IMR-90 (cell line): ENCODE measurements around the gene RLF. TPM values are rescaled to one million over a fixed set of nuclear protein-coding genes. Genes with fewer than 3 reads are reported as not detected.

Experiments
- ATAC-seq: fragments of 200-7000 bp; cut with Tn5 transposase; 2 replicates; pipeline ENCODE4 v1.9.1; 2020; ENCODE audit warnings: low read depth, mild to moderate bottlenecking, moderate library complexity
- BruUV-seq: library from RNA; stranded (reverse); fragments of 400-500 nt; replicated peaks from 2 replicates; lab custom pipeline; 2021; lab: Mats Ljungman, UMichigan
- CTCF ChIA-PET: fragments of 300-600 bp; formaldehyde crosslinking; extraction: SDS; loops from one replicate; lab custom pipeline; 2021; ENCODE audit warnings: antibody characterized with exemption; lab: Yijun Ruan, JAX
- POLR2A ChIA-PET: fragments of 300-600 bp; sonication (Branson Sonifier 250); formaldehyde crosslinking; loops from one replicate; lab custom pipeline; 2022; ENCODE audit warnings: antibody characterized with exemption; ENCODE audit not compliant: unreplicated experiment; lab: Charles Lee
- DNase-seq: peaks from one replicate; pipeline ENCODE4 v3.0.0; 2013
- H2AFZ ChIP-seq: replicated peaks from 2 replicates; pipeline ENCODE3; 2013; ENCODE audit warnings: low read length, mild to moderate bottlenecking; ENCODE audit not compliant: poor library complexity
- H2AK5ac ChIP-seq: 2 replicates; pipeline ENCODE4 v1.6.1; 2013; ENCODE audit warnings: low read depth, low read length, inconsistent platforms
- H2AK9ac ChIP-seq: replicated peaks from 2 replicates; pipeline ENCODE3; 2013; ENCODE audit warnings: mild to moderate bottlenecking, low read depth, low read length, moderate library complexity; ENCODE audit not compliant: poor library complexity
- H2BK120ac ChIP-seq: 2 replicates; pipeline ENCODE4 v1.6.1; 2013; ENCODE audit warnings: low read depth, low read length, inconsistent platforms
- H2BK15ac ChIP-seq: 3 replicates; pipeline ENCODE4 v1.6.1; 2013; ENCODE audit warnings: low read depth, low read length, inconsistent platforms
- H2BK20ac ChIP-seq: 2 replicates; pipeline ENCODE4 v1.6.1; 2013; ENCODE audit warnings: low read depth, mild to moderate bottlenecking, inconsistent platforms, low read length, moderate library complexity
- H2BK5ac ChIP-seq: 2 replicates; pipeline ENCODE4 v1.6.1; 2013; ENCODE audit warnings: mild to moderate bottlenecking, low read depth, low read length, inconsistent platforms; ENCODE audit not compliant: poor library complexity, severe bottlenecking
- H3K14ac ChIP-seq: replicated peaks from 2 replicates; pipeline ENCODE4 v1.6.1; 2013; ENCODE audit warnings: low read depth, low read length, inconsistent platforms
- H3K18ac ChIP-seq: 2 replicates; pipeline ENCODE4 v1.6.1; 2013; ENCODE audit warnings: low read depth, low read length, control low read depth
- H3K23ac ChIP-seq: 2 replicates; pipeline ENCODE4 v1.6.1; 2013; ENCODE audit warnings: low read depth, low read length, inconsistent platforms
- H3K27ac ChIP-seq: 2 replicates; pipeline ENCODE4 v1.5.1; 2013; ENCODE audit warnings: mild to moderate bottlenecking, control low read depth, low read length; ENCODE audit not compliant: insufficient read depth
- H3K27me3 ChIP-seq: 2 replicates; pipeline ENCODE4 v1.6.1; 2013; ENCODE audit warnings: low read length; ENCODE audit not compliant: control insufficient read depth, insufficient read depth
- H3K36me3 ChIP-seq: 2 replicates; pipeline ENCODE4 v1.6.1; 2013; ENCODE audit warnings: low read length, mixed read lengths; ENCODE audit not compliant: control insufficient read depth, insufficient read depth
- H3K4ac ChIP-seq: 2 replicates; pipeline ENCODE4 v1.6.1; 2013; ENCODE audit warnings: low read depth, low read length, inconsistent platforms
- H3K4me1 ChIP-seq: 2 replicates; pipeline ENCODE4 v1.6.1; 2013; ENCODE audit warnings: low read length, mixed read lengths; ENCODE audit not compliant: control insufficient read depth, insufficient read depth
- H3K4me2 ChIP-seq: 2 replicates; pipeline ENCODE4 v1.6.1; 2013; ENCODE audit warnings: low read depth, mild to moderate bottlenecking, control low read depth, low read length, moderate library complexity
- H3K4me3 ChIP-seq: 2 replicates; pipeline ENCODE4 v1.5.1; 2013; ENCODE audit warnings: low read depth, mild to moderate bottlenecking, control low read depth, low read length, moderate library complexity; ENCODE audit not compliant: insufficient read depth
- H3K56ac ChIP-seq: 2 replicates; pipeline ENCODE4 v1.6.1; 2013; ENCODE audit warnings: low read length, inconsistent platforms; ENCODE audit not compliant: insufficient read depth; ENCODE audit errors: extremely low read depth
- H3K79me1 ChIP-seq, 2 experiments: 2 replicates each; pipeline ENCODE4 v1.6.1; 2013; ENCODE audit warnings: low read length in 2 of 2, inconsistent platforms in 1 of 2, low read depth in 1 of 2
- H3K9ac ChIP-seq: 2 replicates; pipeline ENCODE4 v1.6.1; 2013; ENCODE audit warnings: low read depth, low read length, control low read depth
- H3K9me1 ChIP-seq: 2 replicates; pipeline ENCODE4 v1.6.1; 2013; ENCODE audit warnings: low read length, inconsistent platforms; ENCODE audit not compliant: insufficient read depth
- H3K9me3 ChIP-seq: 2 replicates; pipeline ENCODE4 v1.6.1; 2013; ENCODE audit warnings: low read length; ENCODE audit not compliant: control insufficient read depth, insufficient read depth
- H4K20me1 ChIP-seq: 2 replicates; pipeline ENCODE4 v1.6.1; 2013; ENCODE audit warnings: low read length, inconsistent platforms; ENCODE audit not compliant: insufficient read depth
- H4K5ac ChIP-seq: 2 replicates; pipeline ENCODE4 v1.6.1; 2013; ENCODE audit warnings: mild to moderate bottlenecking, low read depth, low read length, control low read depth
- H4K8ac ChIP-seq, 2 experiments: 2 replicates each; pipeline ENCODE4 v1.6.1; 2013; ENCODE audit warnings: low read depth in 2 of 2, low read length in 2 of 2, control low read depth in 1 of 2, inconsistent platforms in 1 of 2
- H4K91ac ChIP-seq: 2 replicates; pipeline ENCODE4 v1.6.1; 2013; ENCODE audit warnings: low read depth, low read length, inconsistent platforms; ENCODE audit not compliant: insufficient read depth
- BHLHE40 ChIP-seq: fragments of 150-350 bp; IDR thresholded peaks from 2 replicates; pipeline ENCODE4 v1.6.1; 2016; ENCODE audit warnings: mild to moderate bottlenecking, low read depth, low read length
- CEBPB ChIP-seq: IDR thresholded peaks from 2 replicates; pipeline ENCODE4 v1.6.1; 2012; ENCODE audit warnings: low read depth, low read length, improper control_type of control experiment
- CHD1 ChIP-seq: IDR thresholded peaks from 2 replicates; pipeline ENCODE4 v1.6.1; 2012; ENCODE audit warnings: low read depth, low read length, improper control_type of control experiment
- MAFK ChIP-seq: IDR thresholded peaks from 2 replicates; pipeline ENCODE4 v1.6.1; 2012; ENCODE audit warnings: low read depth, low read length, improper control_type of control experiment
- MAZ ChIP-seq: IDR thresholded peaks from 2 replicates; pipeline ENCODE4 v1.6.1; 2012; ENCODE audit warnings: low read depth, mild to moderate bottlenecking, low read length, improper control_type of control experiment, moderate library complexity, borderline replicate concordance
- NFE2L2 ChIP-seq: fragments of 150-350 bp; IDR thresholded peaks from 2 replicates; pipeline ENCODE4 v1.6.1; 2016; ENCODE audit warnings: low read depth, mild to moderate bottlenecking, low read length
- POLR2A ChIP-seq: IDR thresholded peaks from 2 replicates; pipeline ENCODE4 v1.6.1; 2012; ENCODE audit warnings: mild to moderate bottlenecking, low read depth, low read length
- RAD21 ChIP-seq: IDR thresholded peaks from 2 replicates; pipeline ENCODE4 v1.6.1; 2012; ENCODE audit warnings: low read length, improper control_type of control experiment
- RCOR1 ChIP-seq: IDR thresholded peaks from 2 replicates; pipeline ENCODE4 v1.6.1; 2012; ENCODE audit warnings: mild to moderate bottlenecking, low read length, improper control_type of control experiment; ENCODE audit not compliant: insufficient replicate concordance
- SMC3 ChIP-seq: fragments of 150-350 bp; IDR thresholded peaks from 2 replicates; pipeline ENCODE4 v1.6.1; 2016; ENCODE audit warnings: low read depth, mild to moderate bottlenecking, antibody characterized with exemption, low read length, moderate library complexity
- WGBS, 2 experiments: methylation state at CpG; one replicate each; pipeline versions ENCODE4 v1.1.5 to v1.1.7; 2013; ENCODE audit warnings: missing lambda C conversion rate in 2 of 2; ENCODE audit not compliant: insufficient read length in 1 of 2; ENCODE audit errors: extremely low coverage in 2 of 2; 5-methylcytosine and 5-hydroxymethylcytosine counted together
- dilution Hi-C: fragments of 300-500 bp; cut with HindIII; formaldehyde crosslinking; loops from one replicate; pipeline ENCODE4 v1.14.3; 2018; ENCODE audit warnings: low sequenced_read_pairs; ENCODE audit not compliant: unreplicated experiment
- in situ Hi-C: fragments of 300-500 bp; cut with MboI; formaldehyde crosslinking; loops from 3 replicates; pipeline ENCODE4 v1.14.3; 2019; ENCODE audit warnings: low sequenced_read_pairs, inconsistent platforms, mixed read lengths
- intact Hi-C: fragments of 100-400 bp; cut with micrococcal nuclease; formaldehyde crosslinking; loops from 2 replicates; pipeline ENCODE4 v1.10.0; 2022
- polyA plus RNA-seq, 3 experiments: library from polyadenylated mRNA; depleted of rRNA; stranded (reverse); fragments of >200 nt; gene quantifications; 2 replicates each; pipeline ENCODE4 v1.2.3, GENCODE V29; 2012; ENCODE audit warnings: low replicate concordance in 1 of 3
- total RNA-seq: library from RNA; depleted of rRNA; stranded (reverse); fragments of >200 nt; gene quantifications from 2 replicates; pipeline ENCODE4 v1.2.3, GENCODE V29; 2012
- TF ChIP-seq, protein P1 (sequence below): fragments of 150-350 bp; IDR thresholded peaks from 2 replicates; pipeline ENCODE4 v1.6.1; 2016; ENCODE audit warnings: low read depth, mild to moderate bottlenecking, low read length, moderate library complexity, borderline replicate concordance
- TF ChIP-seq, protein P2 (sequence below): conservative IDR thresholded peaks from 2 replicates; pipeline ENCODE4 v1.5.1; 2012; ENCODE audit warnings: mild to moderate bottlenecking, low read depth, low read length, improper control_type of control experiment
- TF ChIP-seq, protein P3 (sequence below): fragments of 150-350 bp; IDR thresholded peaks from 2 replicates; pipeline ENCODE4 v1.6.1; 2017; ENCODE audit warnings: mild to moderate bottlenecking, antibody characterized with exemption, low read length, low read depth

RLF gene
- total and polyA plus RNA-seq, 2 of the 4 experiments (the other 2 are of a cell fraction) = 4.4 to 29.8 TPM

DNA sequence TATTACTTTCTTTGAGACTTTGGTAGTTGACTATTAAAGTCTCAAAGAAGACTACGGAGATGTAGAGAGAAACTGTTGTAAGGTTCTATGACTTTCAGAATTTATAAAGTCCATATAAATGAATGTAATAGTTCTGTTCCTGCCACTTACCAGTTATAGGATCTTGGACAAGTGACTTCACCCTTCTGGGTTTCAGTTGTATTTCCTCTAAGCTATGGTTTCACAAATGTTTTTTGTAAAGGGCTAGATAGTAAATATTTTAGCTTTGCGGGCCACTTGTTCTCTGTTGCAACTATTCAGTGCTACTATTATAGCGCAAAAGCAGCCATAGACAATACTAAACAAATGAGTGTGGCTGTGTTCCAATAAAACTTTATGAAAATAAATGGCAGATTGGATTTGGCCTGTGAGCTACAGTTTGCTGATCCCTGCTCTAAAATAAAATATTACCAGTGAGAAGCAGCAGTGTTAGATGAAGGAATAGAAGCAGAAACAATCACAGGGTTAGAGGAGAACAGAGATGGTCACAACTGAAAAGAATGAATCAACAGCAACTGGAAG lies 111.5 kb downstream of the RLF start:
- TF ChIP-seq CHD1 (no peak), SMC3 (no peak), MAFK (no peak), RAD21 (no peak), BHLHE40 (no peak), CEBPB (no peak), NFE2L2 (no peak), MAZ (no peak), POLR2A (no peak), RCOR1 (no peak)
- TF ChIP-seq, protein P1, sequence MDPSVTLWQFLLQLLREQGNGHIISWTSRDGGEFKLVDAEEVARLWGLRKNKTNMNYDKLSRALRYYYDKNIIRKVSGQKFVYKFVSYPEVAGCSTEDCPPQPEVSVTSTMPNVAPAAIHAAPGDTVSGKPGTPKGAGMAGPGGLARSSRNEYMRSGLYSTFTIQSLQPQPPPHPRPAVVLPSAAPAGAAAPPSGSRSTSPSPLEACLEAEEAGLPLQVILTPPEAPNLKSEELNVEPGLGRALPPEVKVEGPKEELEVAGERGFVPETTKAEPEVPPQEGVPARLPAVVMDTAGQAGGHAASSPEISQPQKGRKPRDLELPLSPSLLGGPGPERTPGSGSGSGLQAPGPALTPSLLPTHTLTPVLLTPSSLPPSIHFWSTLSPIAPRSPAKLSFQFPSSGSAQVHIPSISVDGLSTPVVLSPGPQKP = no peak
- TF ChIP-seq, protein P2, sequence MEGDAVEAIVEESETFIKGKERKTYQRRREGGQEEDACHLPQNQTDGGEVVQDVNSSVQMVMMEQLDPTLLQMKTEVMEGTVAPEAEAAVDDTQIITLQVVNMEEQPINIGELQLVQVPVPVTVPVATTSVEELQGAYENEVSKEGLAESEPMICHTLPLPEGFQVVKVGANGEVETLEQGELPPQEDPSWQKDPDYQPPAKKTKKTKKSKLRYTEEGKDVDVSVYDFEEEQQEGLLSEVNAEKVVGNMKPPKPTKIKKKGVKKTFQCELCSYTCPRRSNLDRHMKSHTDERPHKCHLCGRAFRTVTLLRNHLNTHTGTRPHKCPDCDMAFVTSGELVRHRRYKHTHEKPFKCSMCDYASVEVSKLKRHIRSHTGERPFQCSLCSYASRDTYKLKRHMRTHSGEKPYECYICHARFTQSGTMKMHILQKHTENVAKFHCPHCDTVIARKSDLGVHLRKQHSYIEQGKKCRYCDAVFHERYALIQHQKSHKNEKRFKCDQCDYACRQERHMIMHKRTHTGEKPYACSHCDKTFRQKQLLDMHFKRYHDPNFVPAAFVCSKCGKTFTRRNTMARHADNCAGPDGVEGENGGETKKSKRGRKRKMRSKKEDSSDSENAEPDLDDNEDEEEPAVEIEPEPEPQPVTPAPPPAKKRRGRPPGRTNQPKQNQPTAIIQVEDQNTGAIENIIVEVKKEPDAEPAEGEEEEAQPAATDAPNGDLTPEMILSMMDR = no peak
- TF ChIP-seq, protein P3, sequence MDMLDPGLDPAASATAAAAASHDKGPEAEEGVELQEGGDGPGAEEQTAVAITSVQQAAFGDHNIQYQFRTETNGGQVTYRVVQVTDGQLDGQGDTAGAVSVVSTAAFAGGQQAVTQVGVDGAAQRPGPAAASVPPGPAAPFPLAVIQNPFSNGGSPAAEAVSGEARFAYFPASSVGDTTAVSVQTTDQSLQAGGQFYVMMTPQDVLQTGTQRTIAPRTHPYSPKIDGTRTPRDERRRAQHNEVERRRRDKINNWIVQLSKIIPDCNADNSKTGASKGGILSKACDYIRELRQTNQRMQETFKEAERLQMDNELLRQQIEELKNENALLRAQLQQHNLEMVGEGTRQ = no peak
- ATAC-seq (no peak), DNase-seq (no peak)
- no peaks in the 10 kb centered on the region for H3K9me3 ChIP-seq
- no peak overlapping the region for H4K91ac ChIP-seq
- H3K27me3 ChIP-seq = no peaks in the 10 kb centered on the region
- no peak overlapping the region for H3K9ac ChIP-seq
- H3K4ac ChIP-seq = no peak overlapping the region
- H3K23ac ChIP-seq = no peak overlapping the region
- no peak overlapping the region for H2BK5ac ChIP-seq
- no peak overlapping the region for H3K4me2 ChIP-seq
- H3K56ac ChIP-seq = no peak overlapping the region
- H3K18ac ChIP-seq = no peak overlapping the region
- peaks cover 2% of the 10 kb centered on the region; the same call in 1 of the 2 replicates for H3K4me1 ChIP-seq
- intact Hi-C loops = no loop called here
- CTCF ChIA-PET = interaction anchor here (1.0 kb wide), 1 partner anchor 16 kb away, joined by 3 read pairs; no protein-coding TSS in a partner anchor
- no peak overlapping the region for H2AK9ac ChIP-seq
- POLR2A ChIA-PET = no interaction called here
- BruUV-seq = no TSS peak
- no peak overlapping the region for H4K8ac ChIP-seq
- no peak overlapping the region for H3K4me3 ChIP-seq
- no peak overlapping the region for H3K27ac ChIP-seq
- WGBS, 2 experiments = no CpG with 5 or more reads among the region's 3 CpGs
- no peak overlapping the region for H3K14ac ChIP-seq
- in situ Hi-C loops = no loop called here
- H2BK15ac ChIP-seq = no peak overlapping the region
- peaks cover 26 to 41% of the 10 kb centered on the region in 2 experiments for H3K79me1 ChIP-seq
- peaks cover 30% of the 10 kb centered on the region for H3K36me3 ChIP-seq
- no peak overlapping the region for H4K5ac ChIP-seq
- H2AFZ ChIP-seq = no peak overlapping the region
- H2BK120ac ChIP-seq = no peak overlapping the region
- no peak overlapping the region for H2AK5ac ChIP-seq
- no peaks in the 10 kb centered on the region for H4K20me1 ChIP-seq
- peaks cover 9% of the 10 kb centered on the region for H3K9me1 ChIP-seq
- dilution Hi-C loops = no loop called here
- H2BK20ac ChIP-seq = no peak overlapping the region
